IMR-90 (cell line): ENCODE data around the gene TTC7B. TPM values are rescaled to one million over a fixed set of nuclear protein-coding genes. Genes with fewer than 3 reads are reported as not detected.

Experiments used
- ATAC-seq: fragments of 200-7000 bp; cut with Tn5 transposase; 2 replicates; pipeline ENCODE4 v1.9.1; 2020; ENCODE audit warnings: low read depth, mild to moderate bottlenecking, moderate library complexity
- BruUV-seq: library from RNA; stranded (reverse); fragments of 400-500 nt; replicated peaks from 2 replicates; lab custom pipeline; 2021; lab: Mats Ljungman, UMichigan
- CTCF ChIA-PET: fragments of 300-600 bp; formaldehyde crosslinking; extraction: SDS; loops from one replicate; lab custom pipeline; 2021; ENCODE audit warnings: antibody characterized with exemption; lab: Yijun Ruan, JAX
- POLR2A ChIA-PET: fragments of 300-600 bp; sonication (Branson Sonifier 250); formaldehyde crosslinking; loops from one replicate; lab custom pipeline; 2022; ENCODE audit warnings: antibody characterized with exemption; ENCODE audit not compliant: unreplicated experiment; lab: Charles Lee
- DNase-seq: peaks from one replicate; pipeline ENCODE4 v3.0.0; 2013
- H2AFZ ChIP-seq: replicated peaks from 2 replicates; pipeline ENCODE3; 2013; ENCODE audit warnings: low read length, mild to moderate bottlenecking; ENCODE audit not compliant: poor library complexity
- H2AK5ac ChIP-seq: 2 replicates; pipeline ENCODE4 v1.6.1; 2013; ENCODE audit warnings: low read depth, low read length, inconsistent platforms
- H2AK9ac ChIP-seq: replicated peaks from 2 replicates; pipeline ENCODE3; 2013; ENCODE audit warnings: mild to moderate bottlenecking, low read depth, low read length, moderate library complexity; ENCODE audit not compliant: poor library complexity
- H2BK120ac ChIP-seq: 2 replicates; pipeline ENCODE4 v1.6.1; 2013; ENCODE audit warnings: low read depth, low read length, inconsistent platforms
- H2BK15ac ChIP-seq: 3 replicates; pipeline ENCODE4 v1.6.1; 2013; ENCODE audit warnings: low read depth, low read length, inconsistent platforms
- H2BK20ac ChIP-seq: 2 replicates; pipeline ENCODE4 v1.6.1; 2013; ENCODE audit warnings: low read depth, mild to moderate bottlenecking, inconsistent platforms, low read length, moderate library complexity
- H2BK5ac ChIP-seq: 2 replicates; pipeline ENCODE4 v1.6.1; 2013; ENCODE audit warnings: mild to moderate bottlenecking, low read depth, low read length, inconsistent platforms; ENCODE audit not compliant: poor library complexity, severe bottlenecking
- H3K14ac ChIP-seq: replicated peaks from 2 replicates; pipeline ENCODE4 v1.6.1; 2013; ENCODE audit warnings: low read depth, low read length, inconsistent platforms
- H3K18ac ChIP-seq: 2 replicates; pipeline ENCODE4 v1.6.1; 2013; ENCODE audit warnings: low read depth, low read length, control low read depth
- H3K23ac ChIP-seq: 2 replicates; pipeline ENCODE4 v1.6.1; 2013; ENCODE audit warnings: low read depth, low read length, inconsistent platforms
- H3K27ac ChIP-seq: 2 replicates; pipeline ENCODE4 v1.5.1; 2013; ENCODE audit warnings: mild to moderate bottlenecking, control low read depth, low read length; ENCODE audit not compliant: insufficient read depth
- H3K27me3 ChIP-seq: 2 replicates; pipeline ENCODE4 v1.6.1; 2013; ENCODE audit warnings: low read length; ENCODE audit not compliant: control insufficient read depth, insufficient read depth
- H3K36me3 ChIP-seq: 2 replicates; pipeline ENCODE4 v1.6.1; 2013; ENCODE audit warnings: low read length, mixed read lengths; ENCODE audit not compliant: control insufficient read depth, insufficient read depth
- H3K4ac ChIP-seq: 2 replicates; pipeline ENCODE4 v1.6.1; 2013; ENCODE audit warnings: low read depth, low read length, inconsistent platforms
- H3K4me1 ChIP-seq: 2 replicates; pipeline ENCODE4 v1.6.1; 2013; ENCODE audit warnings: low read length, mixed read lengths; ENCODE audit not compliant: control insufficient read depth, insufficient read depth
- H3K4me2 ChIP-seq: 2 replicates; pipeline ENCODE4 v1.6.1; 2013; ENCODE audit warnings: low read depth, mild to moderate bottlenecking, control low read depth, low read length, moderate library complexity
- H3K4me3 ChIP-seq: 2 replicates; pipeline ENCODE4 v1.5.1; 2013; ENCODE audit warnings: low read depth, mild to moderate bottlenecking, control low read depth, low read length, moderate library complexity; ENCODE audit not compliant: insufficient read depth
- H3K56ac ChIP-seq: 2 replicates; pipeline ENCODE4 v1.6.1; 2013; ENCODE audit warnings: low read length, inconsistent platforms; ENCODE audit not compliant: insufficient read depth; ENCODE audit errors: extremely low read depth
- H3K79me1 ChIP-seq, 2 experiments: 2 replicates each; pipeline ENCODE4 v1.6.1; 2013; ENCODE audit warnings: low read length in 2 of 2, inconsistent platforms in 1 of 2, low read depth in 1 of 2
- H3K9ac ChIP-seq: 2 replicates; pipeline ENCODE4 v1.6.1; 2013; ENCODE audit warnings: low read depth, low read length, control low read depth
- H3K9me1 ChIP-seq: 2 replicates; pipeline ENCODE4 v1.6.1; 2013; ENCODE audit warnings: low read length, inconsistent platforms; ENCODE audit not compliant: insufficient read depth
- H3K9me3 ChIP-seq: 2 replicates; pipeline ENCODE4 v1.6.1; 2013; ENCODE audit warnings: low read length; ENCODE audit not compliant: control insufficient read depth, insufficient read depth
- H4K20me1 ChIP-seq: 2 replicates; pipeline ENCODE4 v1.6.1; 2013; ENCODE audit warnings: low read length, inconsistent platforms; ENCODE audit not compliant: insufficient read depth
- H4K5ac ChIP-seq: 2 replicates; pipeline ENCODE4 v1.6.1; 2013; ENCODE audit warnings: mild to moderate bottlenecking, low read depth, low read length, control low read depth
- H4K8ac ChIP-seq, 2 experiments: 2 replicates each; pipeline ENCODE4 v1.6.1; 2013; ENCODE audit warnings: low read depth in 2 of 2, low read length in 2 of 2, control low read depth in 1 of 2, inconsistent platforms in 1 of 2
- H4K91ac ChIP-seq: 2 replicates; pipeline ENCODE4 v1.6.1; 2013; ENCODE audit warnings: low read depth, low read length, inconsistent platforms; ENCODE audit not compliant: insufficient read depth
- BHLHE40 ChIP-seq: fragments of 150-350 bp; IDR thresholded peaks from 2 replicates; pipeline ENCODE4 v1.6.1; 2016; ENCODE audit warnings: mild to moderate bottlenecking, low read depth, low read length
- MAFK ChIP-seq: IDR thresholded peaks from 2 replicates; pipeline ENCODE4 v1.6.1; 2012; ENCODE audit warnings: low read depth, low read length, improper control_type of control experiment
- MAZ ChIP-seq: IDR thresholded peaks from 2 replicates; pipeline ENCODE4 v1.6.1; 2012; ENCODE audit warnings: low read depth, mild to moderate bottlenecking, low read length, improper control_type of control experiment, moderate library complexity, borderline replicate concordance
- NFE2L2 ChIP-seq: fragments of 150-350 bp; IDR thresholded peaks from 2 replicates; pipeline ENCODE4 v1.6.1; 2016; ENCODE audit warnings: low read depth, mild to moderate bottlenecking, low read length
- POLR2A ChIP-seq: IDR thresholded peaks from 2 replicates; pipeline ENCODE4 v1.6.1; 2012; ENCODE audit warnings: mild to moderate bottlenecking, low read depth, low read length
- RAD21 ChIP-seq: IDR thresholded peaks from 2 replicates; pipeline ENCODE4 v1.6.1; 2012; ENCODE audit warnings: low read length, improper control_type of control experiment
- WGBS, 2 experiments: methylation state at CpG; one replicate each; pipeline versions ENCODE4 v1.1.5 to v1.1.7; 2013; ENCODE audit warnings: missing lambda C conversion rate in 2 of 2; ENCODE audit not compliant: insufficient read length in 1 of 2; ENCODE audit errors: extremely low coverage in 2 of 2; 5-methylcytosine and 5-hydroxymethylcytosine counted together
- dilution Hi-C: fragments of 300-500 bp; cut with HindIII; formaldehyde crosslinking; loops from one replicate; pipeline ENCODE4 v1.14.3; 2018; ENCODE audit warnings: low sequenced_read_pairs; ENCODE audit not compliant: unreplicated experiment
- in situ Hi-C: fragments of 300-500 bp; cut with MboI; formaldehyde crosslinking; loops from 3 replicates; pipeline ENCODE4 v1.14.3; 2019; ENCODE audit warnings: low sequenced_read_pairs, inconsistent platforms, mixed read lengths
- intact Hi-C: fragments of 100-400 bp; cut with micrococcal nuclease; formaldehyde crosslinking; loops from 2 replicates; pipeline ENCODE4 v1.10.0; 2022
- polyA plus RNA-seq, 3 experiments: library from polyadenylated mRNA; depleted of rRNA; stranded (reverse); fragments of >200 nt; gene quantifications; 2 replicates each; pipeline ENCODE4 v1.2.3, GENCODE V29; 2012; ENCODE audit warnings: low replicate concordance in 1 of 3
- total RNA-seq: library from RNA; depleted of rRNA; stranded (reverse); fragments of >200 nt; gene quantifications from 2 replicates; pipeline ENCODE4 v1.2.3, GENCODE V29; 2012
- TF ChIP-seq, protein P1 (sequence below): fragments of 150-350 bp; IDR thresholded peaks from 2 replicates; pipeline ENCODE4 v1.6.1; 2016; ENCODE audit warnings: low read depth, mild to moderate bottlenecking, low read length, moderate library complexity, borderline replicate concordance

Gene TTC7B
- total and polyA plus RNA-seq, 2 of the 4 experiments (the other 2 are of a cell fraction): 18.1 to 35.3 TPM

DNA sequence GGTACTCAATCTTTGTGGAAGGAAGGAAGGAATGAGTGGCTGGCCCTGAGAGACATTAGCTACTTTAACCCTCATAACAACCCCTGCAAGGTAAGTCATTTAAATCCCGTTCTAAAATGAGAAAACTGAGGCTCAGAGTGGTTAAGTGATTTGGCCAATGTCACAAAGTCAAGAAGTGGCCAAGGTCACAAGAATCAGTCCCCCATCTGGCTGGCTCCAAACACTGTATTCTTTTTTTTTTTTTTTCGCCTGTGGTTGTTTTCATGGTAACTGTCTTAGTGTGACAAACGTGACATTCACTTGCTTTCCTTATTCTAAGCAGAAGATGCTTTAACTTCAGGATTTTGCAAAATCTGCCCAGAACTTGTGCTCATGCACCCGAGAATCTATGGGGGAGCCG is 2.8 kb downstream of the TTC7B start:
- H3K56ac ChIP-seq: no peak overlapping the region
- H3K9ac ChIP-seq: no peak overlapping the region
- H3K27me3 ChIP-seq: peaks cover 6% of the 10 kb centered on the region; the same call in 1 of the 2 replicates
- no peak for DNase-seq
- peaks cover 3% of the 10 kb centered on the region; the same call in 1 of the 2 replicates for H3K9me1 ChIP-seq
- ATAC-seq: no peak
- no peak overlapping the region for H3K14ac ChIP-seq
- H2BK120ac ChIP-seq: no peak overlapping the region
- no peak overlapping the region for H4K8ac ChIP-seq
- H4K91ac ChIP-seq: no peak overlapping the region
- BruUV-seq: no TSS peak
- no peak overlapping the region for H2BK5ac ChIP-seq
- no peak overlapping the region for H3K4me2 ChIP-seq
- dilution Hi-C loops: no loop called here
- no peak overlapping the region for H2AFZ ChIP-seq
- intact Hi-C loops: no loop called here
- H2BK15ac ChIP-seq: no peak overlapping the region
- H2AK9ac ChIP-seq: no peak overlapping the region
- WGBS, 2 experiments: 88% methylated on average over 3 of the region's 5 CpGs; no CpG with 5 or more reads in 1 of the 2 experiments
- no peak overlapping the region for H3K4me3 ChIP-seq
- no peak overlapping the region for H3K27ac ChIP-seq
- in situ Hi-C loops: no loop called here
- no peak overlapping the region for H2AK5ac ChIP-seq
- peaks cover 43 to 67% of the 10 kb centered on the region in 2 experiments for H3K79me1 ChIP-seq
- CTCF ChIA-PET: interaction anchor here (0.6 kb wide), 1 partner anchor 90 kb away, joined by 3 read pairs; no protein-coding TSS in a partner anchor
- peaks cover 5% of the 10 kb centered on the region for H3K4me1 ChIP-seq
- TF ChIP-seq POLR2A (no peak), NFE2L2 (no peak), RAD21 (no peak), MAFK (no peak), MAZ (no peak), BHLHE40 (no peak)
- TF ChIP-seq, protein P1, sequence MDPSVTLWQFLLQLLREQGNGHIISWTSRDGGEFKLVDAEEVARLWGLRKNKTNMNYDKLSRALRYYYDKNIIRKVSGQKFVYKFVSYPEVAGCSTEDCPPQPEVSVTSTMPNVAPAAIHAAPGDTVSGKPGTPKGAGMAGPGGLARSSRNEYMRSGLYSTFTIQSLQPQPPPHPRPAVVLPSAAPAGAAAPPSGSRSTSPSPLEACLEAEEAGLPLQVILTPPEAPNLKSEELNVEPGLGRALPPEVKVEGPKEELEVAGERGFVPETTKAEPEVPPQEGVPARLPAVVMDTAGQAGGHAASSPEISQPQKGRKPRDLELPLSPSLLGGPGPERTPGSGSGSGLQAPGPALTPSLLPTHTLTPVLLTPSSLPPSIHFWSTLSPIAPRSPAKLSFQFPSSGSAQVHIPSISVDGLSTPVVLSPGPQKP: no peak
- no peak overlapping the region for H4K5ac ChIP-seq
- H3K23ac ChIP-seq: no peak overlapping the region; the same call in 1 of the 2 replicates
- no peak overlapping the region for H3K18ac ChIP-seq
- no peak overlapping the region for H2BK20ac ChIP-seq
- POLR2A ChIA-PET: no interaction called here
- no peaks in the 10 kb centered on the region for H3K36me3 ChIP-seq
- no peak overlapping the region for H3K4ac ChIP-seq
- no peaks in the 10 kb centered on the region for H3K9me3 ChIP-seq
- H4K20me1 ChIP-seq: peaks cover 24% of the 10 kb centered on the region; the same call in 1 of the 2 replicates
